NCI-H187 (cell line): ENCODE measurements around the gene ITK.

ENCODE experiments used
- DNase-seq, 2 experiments: peaks; one replicate each; lab custom pipeline; 2025; lab: John Stamatoyannopoulos, UW

Gene ITK

DNA sequence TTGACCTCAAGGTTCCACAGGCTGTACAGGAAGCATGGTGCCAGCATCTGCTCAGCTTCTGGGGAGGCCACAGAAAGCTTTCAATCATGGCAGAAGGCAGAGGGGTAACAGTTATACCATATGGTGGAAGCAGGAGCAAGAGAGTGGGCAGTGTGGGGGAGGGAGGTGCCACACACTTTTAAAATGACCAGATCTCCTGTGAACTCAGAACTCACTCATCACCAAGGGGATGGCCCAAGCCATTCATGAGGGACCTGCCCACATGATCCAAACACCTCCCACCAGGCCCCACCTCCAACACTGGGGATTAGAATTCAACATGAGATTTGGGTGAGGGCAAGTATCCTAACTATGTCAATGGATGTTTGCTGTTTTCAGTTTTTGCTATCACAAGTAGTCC is 101.5 kb downstream of the ITK start:
- no peak for DNase-seq

- DNase-seq = no peak
These were observed 102.8 kb downstream of the ITK start for GRCh38 chr5:157283434-157283833.

GRCh38 chr5:157284458-157285212 is 104.0 kb downstream of the ITK start:
- DNase-seq = no peak

DNA sequence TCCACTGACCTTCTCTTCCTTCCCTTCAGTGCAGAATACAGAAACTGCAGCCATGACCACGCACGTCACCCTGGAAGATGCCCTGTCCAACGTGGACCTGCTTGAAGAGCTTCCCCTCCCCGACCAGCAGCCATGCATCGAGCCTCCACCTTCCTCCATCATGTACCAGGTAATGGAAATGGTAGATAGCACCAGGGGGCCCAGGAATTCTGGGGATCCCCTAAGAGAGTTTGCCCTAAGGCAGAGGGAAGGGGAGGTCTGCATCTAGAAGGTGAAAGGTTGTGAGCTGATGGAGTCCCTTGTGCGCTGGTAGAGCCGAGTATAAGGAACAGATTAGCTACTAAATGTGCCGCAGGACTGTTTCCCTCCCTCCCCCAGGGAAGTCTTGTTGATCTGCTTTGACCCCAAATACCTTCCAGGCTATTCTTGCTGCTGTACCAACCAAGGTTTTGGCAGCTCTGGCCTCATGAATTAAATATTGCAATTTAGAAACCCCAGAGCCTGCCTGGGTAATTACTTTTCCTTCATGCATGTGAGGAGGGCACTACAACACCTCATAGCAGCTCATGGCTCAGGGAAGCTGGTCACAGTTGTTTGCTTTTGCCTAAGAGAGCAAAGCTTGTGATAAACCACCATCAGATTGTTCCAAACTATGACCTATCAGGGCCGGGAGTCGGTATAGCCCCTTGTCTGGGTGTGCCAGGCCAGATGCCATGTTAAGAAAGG is 104.8 kb downstream of the ITK start:
- no peak for DNase-seq

DNA sequence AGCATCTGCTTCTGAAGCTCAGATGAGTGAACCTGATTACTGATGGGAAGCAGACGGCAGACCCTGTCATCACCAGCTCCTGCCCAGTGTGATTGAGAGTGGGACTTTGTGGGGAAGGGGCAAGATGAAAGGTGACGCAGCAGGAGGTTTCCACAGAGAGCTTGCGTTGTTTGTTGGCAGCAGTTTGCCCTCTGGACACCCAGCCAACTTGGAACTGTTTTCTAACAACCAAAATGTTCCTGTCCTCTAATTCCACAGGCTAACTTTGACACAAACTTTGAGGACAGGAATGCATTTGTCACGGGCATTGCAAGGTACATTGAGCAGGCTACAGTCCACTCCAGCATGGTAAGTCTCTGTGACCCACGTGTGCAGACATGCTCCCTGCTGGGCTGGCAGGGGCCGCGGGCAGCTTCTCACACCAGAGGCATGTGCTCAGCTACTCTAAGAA is 106.1 kb downstream of the ITK start:
- DNase-seq = no peak

DNA sequence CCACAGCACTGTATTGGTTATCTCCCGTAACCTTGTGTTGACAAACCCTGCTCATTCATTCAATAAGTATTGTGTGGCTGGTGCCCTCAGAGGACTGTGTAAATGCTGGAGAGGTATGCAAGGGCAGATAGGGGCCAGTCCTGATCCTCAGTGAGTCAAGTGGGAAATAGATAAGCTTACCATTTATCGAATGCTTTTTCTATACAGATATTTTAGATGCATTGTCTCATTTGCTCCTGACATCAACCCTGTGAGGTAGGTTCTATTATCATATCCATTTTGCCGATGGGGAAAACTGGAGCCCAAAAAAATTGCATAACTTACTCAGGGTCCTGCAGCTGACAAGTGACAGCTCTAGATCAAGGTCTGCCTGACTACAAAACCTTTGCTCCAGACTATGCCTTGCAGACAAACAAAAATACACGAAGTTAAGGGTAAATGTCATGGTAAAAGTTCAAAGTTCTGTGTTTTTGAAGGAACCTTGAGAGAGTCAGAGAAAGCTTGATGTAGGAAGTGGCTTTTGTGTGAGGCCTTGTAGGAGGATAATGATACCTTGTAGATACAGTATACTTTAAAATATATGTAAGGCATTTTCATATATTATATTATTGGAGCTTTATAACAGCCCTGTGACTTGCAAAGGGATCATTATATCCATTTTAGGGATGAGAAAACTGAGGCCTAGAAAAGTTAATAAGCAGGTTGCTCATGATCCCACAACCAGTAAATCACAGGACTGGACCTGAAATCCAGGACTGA is 107.9 kb downstream of the ITK start:
- no peak for DNase-seq

GRCh38 chr5:157289164-157289819 is 108.7 kb downstream of the ITK start:
- DNase-seq = no peak

- no peak for DNase-seq
These were observed 109.7 kb downstream of the ITK start for GRCh38 chr5:157290156-157290980.

DNA sequence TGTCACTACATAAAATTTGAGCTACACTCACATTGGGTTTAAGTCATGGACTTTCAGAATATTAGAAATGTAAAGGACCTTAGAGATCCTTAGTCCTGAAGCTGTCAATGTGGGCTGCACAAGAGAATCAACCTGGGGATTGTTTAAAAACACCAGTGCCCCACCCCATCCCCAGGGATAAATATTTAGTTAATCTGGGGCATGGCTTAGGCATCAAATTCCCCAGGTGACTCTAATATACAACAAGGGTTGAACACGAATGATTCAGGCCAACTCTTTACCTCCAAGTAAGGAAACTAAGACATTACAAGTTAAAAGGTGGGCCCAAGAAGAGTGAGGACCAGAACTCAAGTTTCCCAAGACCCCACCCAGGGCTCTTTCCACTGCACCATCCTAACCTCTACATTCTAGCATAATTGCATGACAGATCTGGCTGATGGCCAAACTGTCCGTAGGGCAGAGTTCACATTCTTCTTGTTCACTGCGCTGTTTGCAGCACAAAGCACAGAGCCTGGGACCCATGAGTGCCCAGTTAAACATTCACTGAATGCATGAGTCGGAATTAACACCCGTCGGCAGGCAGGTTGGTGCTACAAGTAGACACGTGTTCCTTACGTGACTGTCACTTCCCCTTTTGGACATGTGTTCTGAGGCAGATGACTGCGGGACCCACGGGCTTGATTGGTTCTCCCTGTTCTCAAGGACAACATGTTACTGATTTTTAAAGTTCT is 110.5 kb downstream of the ITK start:
- DNase-seq = no peak

DNA sequence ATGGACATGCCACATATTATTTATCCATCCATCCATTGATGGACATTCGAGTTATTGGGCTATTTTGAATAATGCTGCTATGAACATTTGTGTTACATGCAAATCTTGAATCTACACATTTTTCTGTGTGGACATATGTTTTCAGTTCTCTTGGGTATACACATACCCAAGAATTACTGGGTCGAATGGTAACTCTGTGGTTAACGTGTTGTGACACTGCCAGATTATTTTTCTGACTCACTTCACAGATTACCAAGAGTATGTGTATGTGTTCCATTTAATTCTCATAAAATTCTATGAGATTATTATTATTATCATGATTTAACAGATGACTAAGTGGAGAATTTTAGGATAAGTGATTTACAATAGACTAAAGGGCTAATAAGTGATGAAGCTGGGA is 112.0 kb downstream of the ITK start:
- no peak for DNase-seq

DNA sequence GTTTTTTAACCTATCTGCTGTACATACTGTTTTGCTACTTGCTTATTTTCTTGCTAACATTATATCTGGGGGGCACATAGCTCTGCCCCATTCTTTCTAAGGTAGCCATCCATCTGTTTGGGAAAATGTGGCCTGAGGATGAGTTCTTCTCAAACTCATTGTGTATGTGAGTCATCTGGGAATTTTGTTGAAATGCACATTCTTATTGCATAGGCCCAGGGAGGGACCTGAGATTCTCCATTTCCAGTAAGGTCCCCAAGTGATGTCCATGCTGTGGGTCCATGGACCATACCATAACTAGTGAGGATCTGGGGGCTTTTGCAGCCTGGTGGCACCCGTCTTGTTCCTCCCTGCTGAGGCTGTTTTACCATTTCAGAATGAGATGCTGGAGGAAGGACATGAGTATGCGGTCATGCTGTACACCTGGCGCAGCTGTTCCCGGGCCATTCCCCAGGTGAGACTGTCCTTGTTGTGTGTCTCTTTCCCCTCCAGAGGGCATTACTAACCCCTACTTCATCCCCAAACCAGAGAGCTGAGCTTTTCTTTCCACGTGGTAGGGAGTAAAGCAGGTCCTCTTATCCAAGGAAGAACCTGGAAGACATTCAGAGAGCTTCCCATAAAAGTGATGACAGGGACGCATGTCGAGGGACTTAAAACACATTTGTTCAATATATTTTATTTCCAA is 113.9 kb downstream of the ITK start:
- DNase-seq = no peak

GRCh38 chr5:157295247-157295646 is 114.6 kb downstream of the ITK start:
- no peak for DNase-seq

DNA sequence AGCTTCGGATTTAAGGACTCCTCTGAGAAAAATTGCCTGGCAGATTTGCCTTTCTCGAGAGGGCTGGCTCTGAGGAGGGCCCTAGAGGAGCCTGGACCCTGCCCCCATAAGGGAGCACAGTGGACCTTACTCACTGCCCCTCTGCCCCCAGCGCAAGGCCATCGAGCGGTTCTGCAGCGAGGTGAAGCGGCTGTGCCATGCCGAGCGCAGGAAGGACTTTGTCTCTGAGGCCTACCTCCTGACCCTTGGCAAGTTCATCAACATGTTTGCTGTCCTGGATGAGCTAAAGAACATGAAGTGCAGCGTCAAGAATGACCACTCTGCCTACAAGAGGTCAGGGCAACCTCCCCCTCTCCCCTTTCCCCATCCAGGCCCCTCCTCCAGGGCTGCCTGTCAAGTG is 119.9 kb downstream of the ITK start:
- DNase-seq = no peak

DNA sequence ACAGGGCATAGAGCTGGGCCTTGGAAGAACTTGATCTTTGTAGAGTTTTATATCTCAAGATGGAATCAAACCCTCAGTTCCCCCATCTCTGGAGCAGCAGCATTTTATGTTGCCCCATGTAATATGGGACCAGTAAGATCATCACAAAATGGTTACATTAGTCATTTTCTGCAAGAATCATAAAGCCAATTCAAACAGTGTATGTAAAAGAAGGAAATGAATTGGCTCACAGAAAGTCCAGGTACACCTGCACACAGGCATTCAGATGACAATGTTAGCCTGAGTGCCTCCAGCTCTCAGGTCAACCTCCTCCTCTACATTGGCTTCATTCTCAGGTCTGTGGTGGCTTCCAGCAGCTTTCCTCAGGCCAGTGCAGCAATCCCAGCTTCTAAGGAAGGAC is 120.4 kb downstream of the ITK start:
- no peak for DNase-seq

DNA sequence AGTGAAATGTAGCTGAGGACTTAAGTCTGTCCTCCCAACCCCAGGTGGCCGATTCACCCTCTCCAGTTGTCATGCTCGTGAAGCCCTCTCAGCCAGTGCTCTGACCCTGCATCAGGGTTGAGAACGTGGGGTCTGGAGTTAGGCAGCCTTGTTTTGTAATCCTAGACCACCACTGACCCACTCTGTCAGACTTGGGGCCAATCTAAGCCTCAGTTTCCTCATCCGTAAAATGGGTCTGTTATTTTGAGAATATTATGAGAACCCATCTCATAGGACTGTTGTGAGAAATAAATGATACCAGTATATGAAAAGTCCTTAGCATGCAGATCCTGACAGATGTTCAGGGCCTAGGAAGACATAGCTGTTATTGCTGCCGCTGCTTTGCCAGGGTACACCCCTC is 122.4 kb downstream of the ITK start:
- no peak for DNase-seq

GRCh38 chr5:157303667-157304327 is 123.2 kb downstream of the ITK start:
- no peak for DNase-seq
